ENCODE results near the gene ST6GALNAC6. TPM values are rescaled to one million over a fixed set of nuclear protein-coding genes. Genes with fewer than 3 reads are reported as not detected.

The ST6GALNAC6 gene
- polyA plus RNA-seq, 3 donors: 8.2 to 14.4 (median 12.0) TPM

GRCh38 chr9:127918183-127919107 lies 19.0 kb upstream of the ST6GALNAC6 start:
- peaks cover 0 to 11% of the 10 kb centered on the region in 2 donors for H3K27me3 ChIP-seq (ENCODE audit: control insufficient read depth in 2 of 2, insufficient read depth in 2 of 2, low read length in 2 of 2)
- H3K4me3 ChIP-seq (replicated peaks in 1 of 3; ENCODE audit: low read depth in 2 of 3, low read length in 3 of 3): peak overlapping the region in 1 of 3 experiments; percentile 62
- Mint-ChIP-seq H3K9me3 (peaks cover 0 to 1% (median 0%) of the 10 kb centered on the region in 7 donors), H3K36me3 (peaks cover 4 to 8% of the 10 kb centered on the region in 2 donors), H3K4me1 (peaks cover 63% of the 10 kb centered on the region), H3K27ac (peak overlapping the region; percentile 96 to 100 (median 97)), H3K4me3 (peak overlapping the region; percentile 31 to 81), H3K27me3 (ENCODE audit: low read depth in 3 of 3) (peaks cover 16 to 23% (median 20%) of the 10 kb centered on the region in 3 donors)
- H3K9me3 ChIP-seq (replicated peaks in 1 of 2; ENCODE audit: control insufficient read depth in 1 of 2, insufficient read depth in 1 of 2, low read length in 2 of 2): no peaks in the 10 kb centered on the region
- H3K36me3 ChIP-seq (replicated peaks in 1 of 2; ENCODE audit: control insufficient read depth in 1 of 2, insufficient read depth in 2 of 2, low read length in 2 of 2): no peaks in the 10 kb centered on the region
- TF ChIP-seq, protein P1, sequence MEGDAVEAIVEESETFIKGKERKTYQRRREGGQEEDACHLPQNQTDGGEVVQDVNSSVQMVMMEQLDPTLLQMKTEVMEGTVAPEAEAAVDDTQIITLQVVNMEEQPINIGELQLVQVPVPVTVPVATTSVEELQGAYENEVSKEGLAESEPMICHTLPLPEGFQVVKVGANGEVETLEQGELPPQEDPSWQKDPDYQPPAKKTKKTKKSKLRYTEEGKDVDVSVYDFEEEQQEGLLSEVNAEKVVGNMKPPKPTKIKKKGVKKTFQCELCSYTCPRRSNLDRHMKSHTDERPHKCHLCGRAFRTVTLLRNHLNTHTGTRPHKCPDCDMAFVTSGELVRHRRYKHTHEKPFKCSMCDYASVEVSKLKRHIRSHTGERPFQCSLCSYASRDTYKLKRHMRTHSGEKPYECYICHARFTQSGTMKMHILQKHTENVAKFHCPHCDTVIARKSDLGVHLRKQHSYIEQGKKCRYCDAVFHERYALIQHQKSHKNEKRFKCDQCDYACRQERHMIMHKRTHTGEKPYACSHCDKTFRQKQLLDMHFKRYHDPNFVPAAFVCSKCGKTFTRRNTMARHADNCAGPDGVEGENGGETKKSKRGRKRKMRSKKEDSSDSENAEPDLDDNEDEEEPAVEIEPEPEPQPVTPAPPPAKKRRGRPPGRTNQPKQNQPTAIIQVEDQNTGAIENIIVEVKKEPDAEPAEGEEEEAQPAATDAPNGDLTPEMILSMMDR (IDR thresholded peaks at IDR 0.05): peak; percentile 3
- peak overlapping the region; percentile 18 for H2AFZ ChIP-seq (ENCODE audit: insufficient read depth, low read depth, low read length, poor library complexity, severe bottlenecking)
- H4K20me1 ChIP-seq (ENCODE audit: insufficient read depth, low read length): no peaks in the 10 kb centered on the region
- peak in 1 of 3 donors; percentile 36 for DNase-seq
- peak overlapping the region; percentile 61 for H3K9ac ChIP-seq (ENCODE audit: insufficient read depth, low read length, poor library complexity, severe bottlenecking)
- peak overlapping the region; percentile 49 for H3K4me2 ChIP-seq (replicated peaks; ENCODE audit: extremely low read depth, low read length, poor library complexity, severe bottlenecking)
- intact Hi-C loops (cut with micrococcal nuclease): loop anchor here (1.0 to 5.0 kb wide), 8 partner anchors 20 to 696 kb away; partner anchors contain the start of genes TOR2A (in 2 of the 2), CDK9 (in 1 of the 2), SH2D3C (in 1 of the 2) and ST6GALNAC6 (in 1 of the 2)
- WGBS (ENCODE audit: insufficient coverage): 70% methylated on average over 5 of the region's 8 CpGs
- peaks cover 57 to 67% of the 10 kb centered on the region in 2 donors for H3K4me1 ChIP-seq (ENCODE audit: control insufficient read depth in 1 of 2, insufficient read depth in 2 of 2, low read length in 2 of 2)
- H3K79me2 ChIP-seq (ENCODE audit: insufficient read depth, low read length): no peaks in the 10 kb centered on the region
- H3K27ac ChIP-seq (ENCODE audit: low read depth in 1 of 2, low read length in 2 of 2): peak overlapping the region; percentile 85 to 93

- Histone ChIP-seq H3K27me3 (ENCODE audit: control insufficient read depth in 2 of 2, insufficient read depth in 2 of 2, low read length in 2 of 2) (peaks cover 0 to 6% of the 10 kb centered on the region in 2 donors), H3K9me3 (replicated peaks in 1 of 2; ENCODE audit: control insufficient read depth in 1 of 2, insufficient read depth in 1 of 2, low read length in 2 of 2) (no peaks in the 10 kb centered on the region), H3K4me3 (replicated peaks in 1 of 3; ENCODE audit: low read depth in 2 of 3, low read length in 3 of 3) (peak overlapping the region in 1 of 3 experiments; percentile 62), H3K36me3 (replicated peaks in 1 of 2; ENCODE audit: control insufficient read depth in 1 of 2, insufficient read depth in 2 of 2, low read length in 2 of 2) (peaks cover 0 to 4% of the 10 kb centered on the region in 2 donors), H3K79me2 (ENCODE audit: insufficient read depth, low read length) (no peaks in the 10 kb centered on the region), H2AFZ (ENCODE audit: insufficient read depth, low read depth, low read length, poor library complexity, severe bottlenecking) (peak overlapping the region; percentile 44), H4K20me1 (ENCODE audit: insufficient read depth, low read length) (no peaks in the 10 kb centered on the region), H3K9ac (ENCODE audit: insufficient read depth, low read length, poor library complexity, severe bottlenecking) (no peak overlapping the region), H3K27ac (ENCODE audit: low read depth in 1 of 2, low read length in 2 of 2) (peak overlapping the region; percentile 85 to 93), H3K4me1 (ENCODE audit: control insufficient read depth in 1 of 2, insufficient read depth in 2 of 2, low read length in 2 of 2) (peaks cover 57 to 67% of the 10 kb centered on the region in 2 donors), H3K4me2 (replicated peaks; ENCODE audit: extremely low read depth, low read length, poor library complexity, severe bottlenecking) (peak overlapping the region; percentile 99)
- peak overlapping the region; percentile 81 to 100 (median 97) for H3K27ac Mint-ChIP-seq
- WGBS (ENCODE audit: insufficient coverage): 44% methylated on average over 5 of the region's 6 CpGs
- peaks cover 9 to 18% (median 12%) of the 10 kb centered on the region in 3 donors for H3K27me3 Mint-ChIP-seq (ENCODE audit: low read depth in 3 of 3)
- H3K9me3 Mint-ChIP-seq: peaks cover 0 to 1% (median 0%) of the 10 kb centered on the region in 7 donors
- intact Hi-C loops (cut with micrococcal nuclease): loop anchor here (2.0 to 5.0 kb wide), 7 partner anchors 19 to 695 kb away; partner anchors contain the start of genes CDK9 (in 1 of the 2), SH2D3C (in 1 of the 2), ST6GALNAC6 (in 1 of the 2) and TOR2A (in 1 of the 2)
- DNase-seq: peak in 2 of 3 donors; percentile 67 to 68
- peak overlapping the region; percentile 61 to 81 for H3K4me3 Mint-ChIP-seq
- H3K4me1 Mint-ChIP-seq: peaks cover 65% of the 10 kb centered on the region
- H3K36me3 Mint-ChIP-seq: peaks cover 9 to 13% of the 10 kb centered on the region in 2 donors
- TF ChIP-seq, protein P1 (IDR thresholded peaks at IDR 0.05): no peak
Measured at GRCh38 chr9:127917603-127918002, 18.2 kb upstream of the ST6GALNAC6 start.
